ENCODE results near the gene WLS. TPM values are rescaled to one million over a fixed set of nuclear protein-coding genes. Genes with fewer than 3 reads are reported as not detected.
A peak's percentile ranks its signal among the peaks of the same experiment; 100 is the strongest.

Gene WLS
- total RNA-seq, 1 donor from 2014 or later = 113 TPM

DNA sequence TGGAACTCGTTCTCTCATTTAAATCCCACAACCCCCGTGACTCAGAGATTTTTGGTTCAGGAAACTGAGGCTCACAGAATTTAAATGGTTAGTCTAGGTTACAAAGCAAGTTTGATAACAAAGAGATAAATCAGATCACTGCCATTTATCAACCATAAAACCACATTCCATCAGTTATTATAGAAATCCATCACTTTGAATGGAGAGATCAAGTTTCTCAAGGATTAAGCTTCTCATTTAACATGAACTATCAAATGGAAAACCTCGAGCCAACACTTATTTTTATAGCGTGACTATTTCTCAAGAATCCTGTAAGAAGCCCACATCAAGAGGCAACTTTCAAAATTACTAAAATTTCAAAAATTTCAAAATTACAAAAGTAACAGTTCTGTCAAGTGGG lies 11.9 kb downstream of the WLS start:
- no peak for DNase-seq
- no peaks in the 10 kb centered on the region for H3K36me3 ChIP-seq
- intact Hi-C loops (cut with micrococcal nuclease) = loop anchor here (10.0 kb wide), 1 partner anchor 96 kb away; no protein-coding TSS in a partner anchor
- no peak overlapping the region for H3K27ac ChIP-seq (replicated peaks)
- TF ChIP-seq, protein P1, sequence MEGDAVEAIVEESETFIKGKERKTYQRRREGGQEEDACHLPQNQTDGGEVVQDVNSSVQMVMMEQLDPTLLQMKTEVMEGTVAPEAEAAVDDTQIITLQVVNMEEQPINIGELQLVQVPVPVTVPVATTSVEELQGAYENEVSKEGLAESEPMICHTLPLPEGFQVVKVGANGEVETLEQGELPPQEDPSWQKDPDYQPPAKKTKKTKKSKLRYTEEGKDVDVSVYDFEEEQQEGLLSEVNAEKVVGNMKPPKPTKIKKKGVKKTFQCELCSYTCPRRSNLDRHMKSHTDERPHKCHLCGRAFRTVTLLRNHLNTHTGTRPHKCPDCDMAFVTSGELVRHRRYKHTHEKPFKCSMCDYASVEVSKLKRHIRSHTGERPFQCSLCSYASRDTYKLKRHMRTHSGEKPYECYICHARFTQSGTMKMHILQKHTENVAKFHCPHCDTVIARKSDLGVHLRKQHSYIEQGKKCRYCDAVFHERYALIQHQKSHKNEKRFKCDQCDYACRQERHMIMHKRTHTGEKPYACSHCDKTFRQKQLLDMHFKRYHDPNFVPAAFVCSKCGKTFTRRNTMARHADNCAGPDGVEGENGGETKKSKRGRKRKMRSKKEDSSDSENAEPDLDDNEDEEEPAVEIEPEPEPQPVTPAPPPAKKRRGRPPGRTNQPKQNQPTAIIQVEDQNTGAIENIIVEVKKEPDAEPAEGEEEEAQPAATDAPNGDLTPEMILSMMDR (IDR thresholded peaks at IDR 0.05; ENCODE audit: borderline replicate concordance) = no peak
- no peaks in the 10 kb centered on the region for H3K9me3 ChIP-seq (replicated peaks)
- peaks cover 83% of the 10 kb centered on the region for H3K4me1 ChIP-seq
- no peaks in the 10 kb centered on the region for H3K27me3 ChIP-seq (ENCODE audit: low read depth)
- H3K4me3 ChIP-seq = no peak overlapping the region

DNA sequence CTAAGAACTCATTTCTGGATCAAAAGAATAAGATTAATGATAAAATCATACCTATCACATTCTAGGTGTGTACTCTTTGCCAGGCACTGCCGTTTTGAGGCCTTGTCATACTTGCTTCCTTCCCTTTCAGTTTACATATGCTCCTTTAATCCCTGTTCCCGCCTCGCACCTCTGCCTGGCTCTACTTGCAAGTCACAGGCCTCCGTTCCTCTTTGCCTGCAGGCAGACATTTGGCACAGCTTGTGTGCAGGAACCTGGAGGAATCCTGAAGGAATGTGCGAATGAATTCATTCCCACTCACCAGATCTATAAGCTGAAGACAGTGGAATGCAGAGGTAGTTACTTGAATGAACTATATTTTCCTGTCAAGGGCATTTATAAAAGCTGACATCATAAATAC lies 13.8 kb downstream of the WLS start:
- TF ChIP-seq, protein P1 (IDR thresholded peaks at IDR 0.05; ENCODE audit: borderline replicate concordance) = no peak
- Histone ChIP-seq H3K36me3 (no peaks in the 10 kb centered on the region), H3K4me1 (peaks cover 91% of the 10 kb centered on the region), H3K9me3 (replicated peaks) (no peaks in the 10 kb centered on the region), H3K4me3 (no peak overlapping the region), H3K27ac (replicated peaks) (peak overlapping the region; percentile 41), H3K27me3 (ENCODE audit: low read depth) (no peaks in the 10 kb centered on the region)
- intact Hi-C loops (cut with micrococcal nuclease) = no loop called here
- DNase-seq = no peak

DNA sequence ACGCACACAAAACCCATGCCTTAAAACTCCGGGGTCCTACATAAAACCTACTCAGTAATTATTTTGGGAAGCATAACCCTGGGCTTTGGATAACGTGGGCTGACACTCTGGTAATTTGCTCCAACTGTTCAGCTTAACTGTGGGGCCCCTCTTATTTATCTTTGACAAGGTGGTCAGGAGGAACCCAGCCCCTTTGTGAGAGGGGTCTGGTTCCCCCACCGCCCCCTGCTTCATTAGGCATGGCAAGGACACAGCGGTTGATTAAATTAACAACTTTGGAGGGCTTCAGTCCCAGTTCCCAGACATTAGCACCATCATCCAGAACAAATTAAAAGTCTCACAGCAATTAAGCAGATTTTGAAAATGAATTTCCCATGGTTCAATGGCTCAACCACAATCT lies 14.7 kb downstream of the WLS start:
- Histone ChIP-seq H3K4me3 (no peak overlapping the region), H3K4me1 (peaks cover 90% of the 10 kb centered on the region), H3K27me3 (ENCODE audit: low read depth) (no peaks in the 10 kb centered on the region), H3K9me3 (replicated peaks) (no peaks in the 10 kb centered on the region), H3K27ac (replicated peaks) (peak overlapping the region; percentile 41), H3K36me3 (no peaks in the 10 kb centered on the region)
- TF ChIP-seq, protein P1 (IDR thresholded peaks at IDR 0.05; ENCODE audit: borderline replicate concordance) = no peak
- intact Hi-C loops (cut with micrococcal nuclease) = no loop called here
- no peak for DNase-seq

DNA sequence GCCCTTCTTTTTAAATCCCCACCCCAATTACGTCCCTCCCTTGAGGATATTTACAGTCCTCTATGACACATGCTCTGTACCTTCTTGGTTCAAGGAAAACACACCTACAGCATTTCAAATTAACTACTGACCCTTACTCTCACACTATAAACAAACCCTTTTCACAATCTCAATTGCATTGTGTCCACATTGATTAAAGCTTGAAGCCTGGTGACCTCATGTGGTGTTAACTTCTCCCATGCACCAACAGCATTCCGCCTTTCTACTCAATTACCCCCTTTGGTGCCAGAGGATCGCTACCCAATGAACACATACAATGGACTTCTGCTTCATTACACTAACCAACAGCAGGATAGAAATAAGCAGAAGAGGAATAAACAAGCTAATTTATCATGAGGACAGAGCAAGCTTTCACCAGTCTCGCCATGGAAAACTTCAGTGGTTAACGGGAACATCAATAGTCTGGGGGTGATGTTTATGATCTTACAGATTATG lies 15.2 kb downstream of the WLS start:
- Histone ChIP-seq H3K36me3 (no peaks in the 10 kb centered on the region), H3K9me3 (replicated peaks) (no peaks in the 10 kb centered on the region), H3K27me3 (ENCODE audit: low read depth) (no peaks in the 10 kb centered on the region), H3K4me1 (peaks cover 85% of the 10 kb centered on the region), H3K4me3 (no peak overlapping the region), H3K27ac (replicated peaks) (peak overlapping the region; percentile 49)
- intact Hi-C loops (cut with micrococcal nuclease) = no loop called here
- TF ChIP-seq, protein P1 (IDR thresholded peaks at IDR 0.05; ENCODE audit: borderline replicate concordance) = no peak
- DNase-seq = no peak

DNA sequence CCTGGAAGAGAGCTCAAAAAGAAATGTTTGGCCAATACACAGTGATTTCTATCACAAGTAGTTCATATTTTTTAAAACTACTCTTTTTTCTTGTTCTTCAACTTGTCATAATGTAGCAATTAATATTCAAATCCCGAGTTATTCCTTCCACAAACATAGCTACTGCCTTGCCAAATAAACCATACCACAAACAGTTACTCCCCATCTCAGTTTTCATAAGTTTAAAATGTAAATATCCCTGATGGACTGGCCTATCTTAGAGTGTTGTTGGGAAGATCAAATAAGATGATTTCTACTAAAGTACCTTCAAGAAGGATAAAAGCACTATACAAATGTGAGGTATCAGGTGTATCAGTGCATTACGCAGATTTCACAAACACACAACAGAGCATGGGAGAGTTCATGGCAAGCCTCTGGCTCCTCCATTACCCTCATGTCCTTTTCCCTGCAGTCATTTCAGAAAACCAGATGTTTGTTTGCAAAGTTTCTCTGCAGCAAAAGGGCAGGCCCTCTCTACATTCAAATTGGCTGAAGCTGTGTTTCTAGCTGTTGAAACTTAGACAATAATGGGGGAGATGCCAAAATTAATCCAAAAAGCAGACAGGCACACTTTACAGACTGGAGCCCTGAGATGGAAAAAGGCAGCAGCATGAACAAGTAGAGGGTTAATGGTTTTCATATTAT lies 16.1 kb downstream of the WLS start:
- peak overlapping the region; percentile 49 for H3K27ac ChIP-seq (replicated peaks)
- H3K36me3 ChIP-seq = no peaks in the 10 kb centered on the region
- H3K9me3 ChIP-seq (replicated peaks) = no peaks in the 10 kb centered on the region
- TF ChIP-seq, protein P1 (IDR thresholded peaks at IDR 0.05; ENCODE audit: borderline replicate concordance) = no peak
- H3K4me1 ChIP-seq = peaks cover 77% of the 10 kb centered on the region
- H3K27me3 ChIP-seq (ENCODE audit: low read depth) = no peaks in the 10 kb centered on the region
- H3K4me3 ChIP-seq = no peak overlapping the region
- no peak for DNase-seq
- intact Hi-C loops (cut with micrococcal nuclease) = no loop called here

Data from left ventricle myocardium inferior (tissue), 1 donor.